ENCODE data around the gene VMO1. TPM values are rescaled to one million over a fixed set of nuclear protein-coding genes. Genes with fewer than 3 reads are reported as not detected.
A peak's percentile ranks its signal among the peaks of the same experiment; 100 is the strongest.

Gene VMO1
- total RNA-seq, 1 experiment from 2014 or later: not detected

DNA sequence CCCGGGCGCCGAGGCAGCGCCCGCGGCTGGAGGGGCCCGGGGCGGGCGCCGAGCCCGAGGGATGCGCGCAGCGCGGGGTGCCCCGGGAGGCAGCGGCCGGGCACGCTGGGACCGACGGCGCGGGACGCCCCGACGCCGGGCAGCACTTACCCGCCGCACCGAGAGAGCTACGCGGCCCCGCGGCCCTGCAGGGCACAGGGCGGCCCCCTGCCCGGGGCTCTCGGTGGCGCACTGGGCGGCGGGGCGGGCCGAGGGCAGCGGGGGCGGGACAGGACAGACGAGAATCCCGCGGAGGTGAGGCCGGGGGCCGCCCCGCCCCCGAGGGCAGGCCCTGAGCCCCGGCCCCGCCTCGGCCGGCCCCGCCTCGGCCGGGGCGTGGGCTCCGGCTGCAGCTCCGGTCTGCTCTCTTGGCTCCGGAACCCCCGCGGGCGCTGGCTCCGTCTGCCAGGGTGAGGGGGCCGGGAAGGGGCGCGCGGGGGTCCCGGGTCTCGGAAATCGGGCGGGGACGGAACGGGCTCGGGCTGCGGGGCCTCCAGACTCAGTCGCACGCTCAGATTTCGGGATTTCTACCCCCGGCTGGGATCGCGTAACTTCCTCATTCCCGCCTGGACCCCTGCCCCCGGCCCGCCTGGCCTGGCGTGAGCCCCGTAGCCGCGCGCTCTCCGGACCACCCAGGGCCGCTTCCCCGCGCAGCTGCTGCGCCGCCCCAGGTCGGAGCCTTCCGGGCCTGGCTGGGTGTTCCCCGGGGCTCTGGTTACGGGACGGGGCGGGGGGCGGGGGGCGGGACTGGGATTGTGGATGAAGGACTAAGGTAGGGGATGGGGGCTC, 20.8 kb upstream of the VMO1 start, which contains the start of gene PLD2:
TSS of gene PLD2 (plus strand) at position 376 of the 828 bp plus-strand sequence. CDS start 621 bp downstream, outside the sequence.
- H3K4me2 ChIP-seq (ENCODE audit: insufficient read depth, insufficient read length, low read length): peak within 1 kb of the TSS; percentile 82
- no peaks in the 10 kb centered on the region; the same call in 1 of the 2 replicates for H3K27me3 Mint-ChIP-seq (ENCODE audit: low read depth)
- no peaks in the 10 kb centered on the region for H4K20me1 ChIP-seq (ENCODE audit: control insufficient read depth, insufficient read depth, insufficient read length)
- no peak within 1 kb of the TSS for H3K18ac ChIP-seq (ENCODE audit: insufficient read length, low read depth, low read length)
- no peak within 1 kb of the TSS for H2BK5ac ChIP-seq (ENCODE audit: insufficient read length, low read length)
- no peak within 1 kb of the TSS for H4K8ac ChIP-seq (replicated peaks; ENCODE audit: insufficient read length, low read depth, low read length)
- peak within 1 kb of the TSS; percentile 86 to 96 for H3K4me3 Mint-ChIP-seq
- H3K9ac ChIP-seq (ENCODE audit: extremely low read depth, insufficient read length, low read length): peak within 1 kb of the TSS; percentile 46
- no peak within 1 kb of the TSS for H2BK15ac ChIP-seq (ENCODE audit: low read depth, low read length)
- no peak within 1 kb of the TSS for H2BK12ac ChIP-seq (ENCODE audit: insufficient read length, low read depth, low read length)
- no peak within 1 kb of the TSS for H2AK5ac ChIP-seq (ENCODE audit: insufficient read length, low read length)
- no peak within 1 kb of the TSS for H3K56ac ChIP-seq (ENCODE audit: insufficient read length, low read depth, low read length)
- no peak within 1 kb of the TSS for H3T11ph ChIP-seq (ENCODE audit: low read length)
- no peaks in the 10 kb centered on the region for H3K27me3 ChIP-seq (ENCODE audit: insufficient read depth, low read length)
- peaks cover 15 to 16% of the 10 kb centered on the region in 2 experiments for H3K4me1 Mint-ChIP-seq
- peak; percentile 91 for DNase-seq
- H3K27ac Mint-ChIP-seq: peak within 1 kb of the TSS in 2 of 3 experiments; percentile 91 to 93; a peak in 3 of 7 replicates
- H3K4me1 ChIP-seq (ENCODE audit: insufficient read depth, low read length): no peaks in the 10 kb centered on the region
- H2BK20ac ChIP-seq (ENCODE audit: low read depth, low read length, poor library complexity, severe bottlenecking): no peak within 1 kb of the TSS
- H3K23ac ChIP-seq (ENCODE audit: insufficient read length, low read depth, low read length): no peak within 1 kb of the TSS
- no peak within 1 kb of the TSS for H2BK120ac ChIP-seq (ENCODE audit: low read depth, low read length, poor library complexity, severe bottlenecking)
- no peaks in the 10 kb centered on the region for H3K9me3 Mint-ChIP-seq
- H3K14ac ChIP-seq (ENCODE audit: insufficient read depth, low read length): no peak within 1 kb of the TSS
- no peaks in the 10 kb centered on the region for H3K79me2 ChIP-seq (ENCODE audit: insufficient read depth, low read length)
- peaks cover 14 to 31% (median 30%) of the 10 kb centered on the region in 3 experiments; a peak in 6 of 7 replicates for H3K36me3 Mint-ChIP-seq (ENCODE audit: insufficient read depth in 1 of 3, low read depth in 3 of 3)
- TF ChIP-seq, protein P1, sequence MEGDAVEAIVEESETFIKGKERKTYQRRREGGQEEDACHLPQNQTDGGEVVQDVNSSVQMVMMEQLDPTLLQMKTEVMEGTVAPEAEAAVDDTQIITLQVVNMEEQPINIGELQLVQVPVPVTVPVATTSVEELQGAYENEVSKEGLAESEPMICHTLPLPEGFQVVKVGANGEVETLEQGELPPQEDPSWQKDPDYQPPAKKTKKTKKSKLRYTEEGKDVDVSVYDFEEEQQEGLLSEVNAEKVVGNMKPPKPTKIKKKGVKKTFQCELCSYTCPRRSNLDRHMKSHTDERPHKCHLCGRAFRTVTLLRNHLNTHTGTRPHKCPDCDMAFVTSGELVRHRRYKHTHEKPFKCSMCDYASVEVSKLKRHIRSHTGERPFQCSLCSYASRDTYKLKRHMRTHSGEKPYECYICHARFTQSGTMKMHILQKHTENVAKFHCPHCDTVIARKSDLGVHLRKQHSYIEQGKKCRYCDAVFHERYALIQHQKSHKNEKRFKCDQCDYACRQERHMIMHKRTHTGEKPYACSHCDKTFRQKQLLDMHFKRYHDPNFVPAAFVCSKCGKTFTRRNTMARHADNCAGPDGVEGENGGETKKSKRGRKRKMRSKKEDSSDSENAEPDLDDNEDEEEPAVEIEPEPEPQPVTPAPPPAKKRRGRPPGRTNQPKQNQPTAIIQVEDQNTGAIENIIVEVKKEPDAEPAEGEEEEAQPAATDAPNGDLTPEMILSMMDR (conservative IDR thresholded peaks at IDR 0.05): no peak
- H3K4ac ChIP-seq (ENCODE audit: low read depth, low read length): no peak within 1 kb of the TSS
- H4K91ac ChIP-seq (ENCODE audit: insufficient read length, low read depth, low read length): no peak within 1 kb of the TSS
- no CpG with 5 or more reads among the region's 106 CpGs for WGBS (ENCODE audit: extremely low coverage, insufficient read length, low lambda C conversion rate)
- H4K5ac ChIP-seq (ENCODE audit: insufficient read length, low read depth, low read length): no peak within 1 kb of the TSS
- no peaks in the 10 kb centered on the region for H3K79me1 ChIP-seq (ENCODE audit: insufficient read depth, low read depth, low read length, poor library complexity, severe bottlenecking)
- H3K9me3 ChIP-seq (ENCODE audit: control insufficient read depth, low read depth, low read length): no peaks in the 10 kb centered on the region
- H3K23me2 ChIP-seq (ENCODE audit: insufficient read length, low read depth, low read length, poor library complexity, severe bottlenecking): peaks cover 5% of the 10 kb centered on the region
- H3K27ac ChIP-seq (ENCODE audit: insufficient read length, low read depth, low read length): no peak within 1 kb of the TSS
- H2AFZ ChIP-seq (ENCODE audit: low read length): no peak within 1 kb of the TSS
